ENCODE results near the gene CCNDBP1.

CCNDBP1 gene

GRCh38 chr15:43232289-43232874, 47.2 kb downstream of the CCNDBP1 start:
- no peak for TF ChIP-seq CTCF (conservative IDR thresholded peaks at IDR 0.05)
- no peak for TF ChIP-seq ZFX (IDR thresholded peaks at IDR 0.05)
- no peak overlapping the region for H3K27ac ChIP-seq

GRCh38 chr15:43235536-43235935, 50.3 kb downstream of the CCNDBP1 start:
- TF ChIP-seq CTCF (conservative IDR thresholded peaks at IDR 0.05) (no peak), ZFX (IDR thresholded peaks at IDR 0.05) (no peak)
- H3K27ac ChIP-seq, result no peak overlapping the region

DNA sequence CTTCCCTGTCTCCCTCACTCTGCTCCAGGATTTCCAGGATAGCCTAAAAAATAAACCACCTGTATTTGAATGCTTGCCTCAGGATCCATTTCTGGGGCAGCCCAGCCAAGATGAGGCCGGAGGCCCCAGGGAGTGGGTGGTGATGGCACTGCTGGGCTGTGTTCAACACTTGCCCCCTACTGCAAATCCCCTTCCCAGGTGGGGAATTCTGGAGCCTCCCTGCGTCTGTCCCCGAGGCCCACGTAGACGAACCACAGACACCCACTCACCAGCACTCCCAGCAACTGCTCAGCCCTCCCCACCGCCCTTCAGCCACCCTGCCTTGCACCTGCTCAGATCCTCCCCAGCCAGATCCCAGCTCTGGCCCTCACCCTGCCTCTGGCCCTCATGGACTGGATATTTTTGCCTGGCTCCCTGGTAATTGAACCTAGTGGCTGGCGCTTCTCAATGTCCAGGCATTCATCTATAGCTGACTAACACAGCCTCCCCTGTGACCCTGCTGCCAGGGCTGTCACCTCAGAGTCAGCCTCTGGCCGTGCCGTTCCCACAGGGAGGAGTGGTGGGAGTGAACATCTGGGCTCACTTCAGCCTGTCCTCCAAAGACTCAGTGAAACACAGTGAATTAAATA, 52.8 kb downstream of the CCNDBP1 start:
- no peak overlapping the region for H3K27ac ChIP-seq
- no peak for TF ChIP-seq CTCF (conservative IDR thresholded peaks at IDR 0.05)
- TF ChIP-seq ZFX (IDR thresholded peaks at IDR 0.05), result no peak

DNA sequence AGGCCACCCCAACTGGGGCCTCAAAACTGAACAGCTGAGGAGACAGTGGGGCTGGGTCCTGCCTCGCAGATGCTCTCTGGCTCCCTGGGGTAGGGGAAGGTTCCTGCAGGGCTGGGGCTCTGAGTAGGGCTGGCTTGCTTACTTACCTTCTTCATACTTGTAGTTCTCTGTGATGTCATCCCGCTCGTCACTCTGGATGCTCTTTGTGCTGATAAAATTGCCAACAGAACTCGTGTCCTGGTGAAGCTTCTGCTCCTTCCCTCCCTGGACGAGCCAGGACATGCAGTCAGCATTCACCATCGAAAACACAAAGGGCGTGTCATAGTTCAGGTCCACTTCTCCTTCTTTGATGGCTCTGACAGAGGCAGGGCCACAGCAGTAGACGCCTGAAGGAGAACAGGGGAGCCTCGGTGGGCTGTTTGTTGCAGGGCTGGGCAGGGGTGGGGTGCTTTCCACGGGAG, 53.5 kb downstream of the CCNDBP1 start:
- TF ChIP-seq ZFX (IDR thresholded peaks at IDR 0.05) (no peak), CTCF (conservative IDR thresholded peaks at IDR 0.05) (no peak)
- H3K27ac ChIP-seq, result no peak overlapping the region

DNA sequence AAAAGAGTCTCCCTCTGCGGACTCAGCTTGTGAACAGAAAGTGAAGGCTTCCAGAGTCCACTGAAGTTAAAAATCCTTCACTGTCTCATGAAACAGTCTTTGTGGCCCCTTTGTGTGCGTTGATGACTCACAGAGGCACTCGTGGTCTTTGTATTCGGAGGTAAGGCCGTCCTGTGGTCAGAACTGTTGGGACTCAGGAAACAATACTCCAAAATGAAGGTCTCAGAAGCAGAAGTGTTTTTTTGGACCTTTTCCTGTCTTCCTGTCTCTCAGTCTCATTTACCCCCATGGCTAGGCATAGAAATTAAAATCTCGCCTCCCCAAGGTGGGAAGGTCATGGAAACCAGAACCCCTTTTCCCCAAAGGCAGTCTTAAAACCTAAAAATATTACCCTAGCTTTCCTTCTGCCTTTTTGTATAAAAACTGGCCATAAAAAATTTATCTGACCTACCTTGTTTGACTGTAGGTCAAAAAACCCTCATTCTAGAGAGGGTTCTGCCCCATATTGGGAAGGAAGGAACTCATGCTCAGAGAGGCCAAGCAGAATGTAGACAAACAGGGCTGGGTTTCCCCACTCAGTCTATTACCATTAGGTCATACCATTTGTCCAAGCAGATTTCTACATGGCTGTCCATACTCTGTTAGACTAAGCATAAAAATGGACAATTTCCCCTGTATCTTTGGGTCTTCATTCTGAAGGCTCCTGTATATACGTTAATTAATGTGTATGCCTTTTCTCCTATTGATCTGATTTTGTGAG, 54.7 kb downstream of the CCNDBP1 start:
- H3K27ac ChIP-seq, result no peak overlapping the region
- no peak for TF ChIP-seq CTCF (conservative IDR thresholded peaks at IDR 0.05)
- no peak for TF ChIP-seq ZFX (IDR thresholded peaks at IDR 0.05)

DNA sequence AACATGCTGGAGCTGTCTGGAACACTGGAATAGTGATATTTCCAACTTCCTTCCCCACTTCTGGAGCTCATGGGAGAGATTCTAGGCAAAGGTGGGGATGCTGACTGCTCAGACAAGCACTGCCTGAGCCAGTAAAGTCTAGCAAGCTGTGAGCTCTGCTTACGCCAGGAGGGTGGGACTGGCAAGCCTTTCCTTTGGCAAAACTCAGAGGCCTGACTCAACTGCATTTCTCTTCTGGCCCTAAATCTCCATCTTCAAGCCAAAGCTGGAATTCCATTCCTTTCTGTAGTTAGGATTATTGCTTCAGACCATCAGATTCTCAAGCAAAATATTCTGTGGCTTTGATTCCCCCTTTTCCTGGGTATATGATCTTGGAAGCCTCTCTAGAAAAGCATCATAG, 55.9 kb downstream of the CCNDBP1 start:
- no peak for TF ChIP-seq CTCF (conservative IDR thresholded peaks at IDR 0.05)
- TF ChIP-seq ZFX (IDR thresholded peaks at IDR 0.05), result no peak
- no peak overlapping the region for H3K27ac ChIP-seq

DNA sequence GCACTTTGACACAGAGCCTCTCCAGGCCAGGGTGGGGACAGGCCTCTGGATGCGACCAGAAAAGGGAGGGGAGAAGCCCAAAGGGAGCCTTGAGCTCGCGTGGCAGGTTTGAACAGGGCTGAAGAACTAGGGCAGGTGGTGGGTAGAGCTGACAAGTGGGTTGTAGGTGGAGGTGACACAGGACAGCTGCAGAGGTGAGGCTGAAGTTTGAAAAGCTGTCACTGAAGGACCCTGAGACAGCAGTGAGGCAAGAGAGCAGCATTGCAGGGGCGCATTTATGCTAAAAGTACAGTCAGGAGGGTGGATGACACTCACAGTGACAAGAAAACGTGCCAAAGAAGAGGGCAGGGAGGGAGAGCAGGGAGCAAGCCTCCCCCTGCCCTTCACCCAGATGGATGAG, 57.4 kb downstream of the CCNDBP1 start:
- TF ChIP-seq ZFX (IDR thresholded peaks at IDR 0.05), result no peak
- no peak for TF ChIP-seq CTCF (conservative IDR thresholded peaks at IDR 0.05)
- H3K27ac ChIP-seq, result no peak overlapping the region
